HCT116 (cell line): ENCODE results near the gene TMEM132C. TPM values are rescaled to one million over a fixed set of nuclear protein-coding genes. Genes with fewer than 3 reads are reported as not detected.

Experiments used
- ATAC-seq: fragments of 200-7000 bp; cut with Tn5 transposase; 2 replicates; pipeline ENCODE4 v1.9.1; 2020; ENCODE audit warnings: mild to moderate bottlenecking, moderate library complexity
- BruUV-seq: library from RNA; stranded (reverse); fragments of 400-500 nt; replicated peaks from 2 replicates; lab custom pipeline; 2021; lab: Mats Ljungman, UMichigan
- CTCF ChIA-PET: fragments of 300-600 bp; sonication (Branson Sonifier 250); formaldehyde crosslinking; loops from one replicate; lab custom pipeline; 2021; ENCODE audit warnings: antibody characterized with exemption; lab: Charles Lee
- POLR2A ChIA-PET: fragments of 300-600, 350-600 bp; sonication (Branson Sonifier 250); formaldehyde crosslinking; loops from one replicate; lab custom pipeline; 2021; ENCODE audit warnings: antibody characterized with exemption; lab: Charles Lee
- RAD21 ChIA-PET, 2 experiments: fragments of 300-600 bp; sonication (Branson Sonifier 250); formaldehyde crosslinking; loops; one replicate each; lab custom pipeline; 2023; ENCODE audit warnings: low total read pairs in 2 of 2; ENCODE audit not compliant: uncharacterized antibody in 2 of 2, unreplicated experiment in 2 of 2, low non-redundant PET in 1 of 2; lab: Charles Lee
- DNase-seq: peaks from one replicate; pipeline ENCODE4 v3.0.0-alpha.2; 2010; ENCODE audit warnings: low read depth, low spot score
- H2AFZ ChIP-seq: fragments of 200-600 bp; shearing (Covaris generic), sonication (generic); 2 replicates; pipeline ENCODE4 v1.6.1; 2017; ENCODE audit warnings: low read depth, mixed run types, mixed read lengths, antibody characterized with exemption, low read length; ENCODE audit not compliant: poor library complexity, severe bottlenecking
- H3K27ac ChIP-seq: 2 replicates; pipeline ENCODE4 v1.5.1; 2012; ENCODE audit warnings: low read depth, low read length
- H3K27me3 ChIP-seq: fragments of 200-600 bp; sonication (generic); 2 replicates; pipeline ENCODE4 v1.6.1; 2016; ENCODE audit warnings: mixed run types, low read length, mixed read lengths; ENCODE audit not compliant: insufficient read depth
- H3K36me3 ChIP-seq, 2 experiments: fragments of 200-500 bp in 1 of 2; fragments of 200-600 bp in 1 of 2; sonication (Bioruptor generic) in 1 of 2; sonication (generic) in 1 of 2; 2 replicates each; pipeline versions ENCODE4 v1.5.1 to v1.6.1; 2014 to 2016; ENCODE audit warnings: low read length in 2 of 2, inconsistent platforms in 1 of 2, mixed read lengths in 1 of 2, mixed run types in 1 of 2; ENCODE audit not compliant: insufficient read depth in 2 of 2, control insufficient read depth in 1 of 2
- H3K4me1 ChIP-seq, 2 experiments: fragments of 200-600 bp in 1 of 2; sonication (generic) in 1 of 2; 2 replicates each; pipeline versions ENCODE4 v1.5.1 to v1.6.1; 2012 to 2017; ENCODE audit warnings: low read length in 2 of 2, inconsistent platforms in 1 of 2, mild to moderate bottlenecking in 1 of 2, mixed read lengths in 1 of 2, mixed run types in 1 of 2, moderate library complexity in 1 of 2; ENCODE audit not compliant: insufficient read depth in 2 of 2, control insufficient read depth in 1 of 2
- H3K4me2 ChIP-seq: fragments of 200-600 bp; sonication (generic); 2 replicates; pipeline ENCODE4 v1.6.1; 2017; ENCODE audit warnings: mixed run types, low read length, mixed read lengths
- H3K4me3 ChIP-seq, 2 experiments: fragments of 200-600 bp in 1 of 2; sonication (generic) in 1 of 2; replicated peaks in 1 of 2; 2 replicates each; pipeline ENCODE4 v1.5.1; 2011 to 2016; ENCODE audit warnings: low read length in 2 of 2, control low read depth in 1 of 2, low read depth in 1 of 2, mild to moderate bottlenecking in 1 of 2, mixed read lengths in 1 of 2, mixed run types in 1 of 2
- H3K79me2 ChIP-seq: fragments of 200-600 bp; sonication (generic); 2 replicates; pipeline ENCODE4 v1.6.1; 2017; ENCODE audit warnings: mild to moderate bottlenecking, mixed run types, low read length, moderate library complexity, mixed read lengths; ENCODE audit not compliant: insufficient read depth
- H3K9ac ChIP-seq: fragments of 200-600 bp; sonication (generic); 2 replicates; pipeline ENCODE4 v1.6.1; 2016; ENCODE audit warnings: low read length, mixed read lengths
- H3K9me2 ChIP-seq: fragments of 200-600 bp; sonication (generic), shearing (Covaris generic); 2 replicates; pipeline ENCODE4 v1.6.1; 2017; ENCODE audit warnings: mixed run types, mild to moderate bottlenecking, moderate library complexity; ENCODE audit not compliant: insufficient read depth
- H3K9me3 ChIP-seq, 2 experiments: fragments of 200-500 bp in 1 of 2; fragments of 200-600 bp in 1 of 2; sonication (Bioruptor generic) in 1 of 2; sonication (generic) in 1 of 2; 2 replicates each; pipeline ENCODE4 v1.6.1; 2014 to 2017; ENCODE audit warnings: low read length in 2 of 2, mixed read lengths in 2 of 2, inconsistent platforms in 1 of 2, low read depth in 1 of 2, mild to moderate bottlenecking in 1 of 2, mixed run types in 1 of 2, moderate library complexity in 1 of 2; ENCODE audit not compliant: control insufficient read depth in 1 of 2, insufficient read depth in 1 of 2
- H4K20me1 ChIP-seq: fragments of 200-600 bp; sonication (generic), shearing (Covaris generic); 2 replicates; pipeline ENCODE4 v1.6.1; 2017; ENCODE audit warnings: mixed run types, mild to moderate bottlenecking, moderate library complexity; ENCODE audit not compliant: insufficient read depth
- CTCF ChIP-seq, 3 experiments: fragments of 200-600 bp in 1 of 3; sonication (generic) in 1 of 3; IDR thresholded peaks in 2 of 3; conservative IDR thresholded peaks in 1 of 3; 2 replicates each; pipeline ENCODE4 v1.5.1; 2012 to 2017; ENCODE audit warnings: low read depth in 2 of 3, low read length in 2 of 3, antibody characterized with exemption in 1 of 3, borderline replicate concordance in 1 of 3, control low read depth in 1 of 3, mild to moderate bottlenecking in 1 of 3, mixed read lengths in 1 of 3, mixed run types in 1 of 3, moderate library complexity in 1 of 3; ENCODE audit not compliant: insufficient read depth in 1 of 3
- EZH2phosphoT487 ChIP-seq: fragments of 200-600 bp; IDR thresholded peaks from 2 replicates; pipeline ENCODE4 v1.6.1; 2018; ENCODE audit warnings: antibody characterized with exemption, borderline replicate concordance
- JUND ChIP-seq: IDR thresholded peaks from 2 replicates; pipeline ENCODE4 v1.6.1; 2012
- REST ChIP-seq: IDR thresholded peaks from 2 replicates; pipeline ENCODE4 v1.6.1; 2012; ENCODE audit warnings: low read depth
- TCF7L2 ChIP-seq: IDR thresholded peaks from 2 replicates; pipeline ENCODE4 v1.7.0; 2011; ENCODE audit warnings: borderline replicate concordance, inconsistent platforms; ENCODE audit not compliant: insufficient read depth, insufficient read length; ENCODE audit errors: extremely low read depth
- YY1 ChIP-seq: IDR thresholded peaks from 2 replicates; pipeline ENCODE4 v1.6.1; 2011; ENCODE audit warnings: low read length, low read depth, moderate library complexity, mild to moderate bottlenecking; ENCODE audit not compliant: insufficient replicate concordance; ENCODE audit errors: extremely low read depth
- ZBTB33 ChIP-seq: IDR thresholded peaks from 2 replicates; pipeline ENCODE4 v1.6.1; 2011; ENCODE audit warnings: mild to moderate bottlenecking, low read length, moderate library complexity; ENCODE audit not compliant: insufficient replicate concordance; ENCODE audit errors: extremely low read depth
- intact Hi-C: fragments of 100-400 bp; cut with micrococcal nuclease; formaldehyde crosslinking; loops from 2 replicates; pipeline ENCODE4 v1.10.0; 2022
- total RNA-seq: library from RNA; stranded (reverse); gene quantifications from one replicate; pipeline ENCODE4 v1.2.1, GENCODE V29; 2021; ENCODE audit not compliant: unreplicated experiment

Gene TMEM132C
- total RNA-seq, 1 experiment from 2014 or later = not detected

GRCh38 chr12:128644664-128645296 lies 377.8 kb downstream of the TMEM132C start:
- no peak overlapping the region for H2AFZ ChIP-seq
- ChIA-PET RAD21 (no interaction called here), CTCF (no interaction called here), POLR2A (no interaction called here)
- H3K36me3 ChIP-seq = no peaks in the 10 kb centered on the region
- ATAC-seq = no peak
- H3K79me2 ChIP-seq = no peaks in the 10 kb centered on the region
- H3K9me2 ChIP-seq = no peaks in the 10 kb centered on the region
- no peak overlapping the region for H3K4me2 ChIP-seq
- H3K9ac ChIP-seq = no peak overlapping the region
- intact Hi-C loops = no loop called here
- peaks cover 0 to 7% of the 10 kb centered on the region in 2 experiments; a peak in 2 of 4 replicates for H3K9me3 ChIP-seq
- no peak overlapping the region for H3K27ac ChIP-seq
- no peaks in the 10 kb centered on the region for H4K20me1 ChIP-seq
- no TSS peak for BruUV-seq
- DNase-seq = no peak
- TF ChIP-seq TCF7L2 (no peak), ZBTB33 (no peak), YY1 (no peak), JUND (no peak), REST (no peak), CTCF (IDR thresholded peaks at IDR 0.05 in 2 of 3, conservative IDR thresholded peaks at IDR 0.05 in 1 of 3; ENCODE audit: borderline replicate concordance in 1 of 3, insufficient read depth in 1 of 3, low read depth in 2 of 3, low read length in 2 of 3) (peak in 2 of 3 experiments; percentile 55 to 66; a peak in 4 of 6 replicates), EZH2phosphoT487 (no peak)
- TF ChIP-seq, all 23 proteins: peak for 1
- H3K27me3 ChIP-seq = no peaks in the 10 kb centered on the region
- no peaks in the 10 kb centered on the region for H3K4me1 ChIP-seq
- no peak overlapping the region for H3K4me3 ChIP-seq
